ENCODE results near the gene COL20A1. TPM values are rescaled to one million over a fixed set of nuclear protein-coding genes. Genes with fewer than 3 reads are reported as not detected.

COL20A1 gene
- total RNA-seq, 1 donor from 2014 or later, result 5.0 TPM

DNA sequence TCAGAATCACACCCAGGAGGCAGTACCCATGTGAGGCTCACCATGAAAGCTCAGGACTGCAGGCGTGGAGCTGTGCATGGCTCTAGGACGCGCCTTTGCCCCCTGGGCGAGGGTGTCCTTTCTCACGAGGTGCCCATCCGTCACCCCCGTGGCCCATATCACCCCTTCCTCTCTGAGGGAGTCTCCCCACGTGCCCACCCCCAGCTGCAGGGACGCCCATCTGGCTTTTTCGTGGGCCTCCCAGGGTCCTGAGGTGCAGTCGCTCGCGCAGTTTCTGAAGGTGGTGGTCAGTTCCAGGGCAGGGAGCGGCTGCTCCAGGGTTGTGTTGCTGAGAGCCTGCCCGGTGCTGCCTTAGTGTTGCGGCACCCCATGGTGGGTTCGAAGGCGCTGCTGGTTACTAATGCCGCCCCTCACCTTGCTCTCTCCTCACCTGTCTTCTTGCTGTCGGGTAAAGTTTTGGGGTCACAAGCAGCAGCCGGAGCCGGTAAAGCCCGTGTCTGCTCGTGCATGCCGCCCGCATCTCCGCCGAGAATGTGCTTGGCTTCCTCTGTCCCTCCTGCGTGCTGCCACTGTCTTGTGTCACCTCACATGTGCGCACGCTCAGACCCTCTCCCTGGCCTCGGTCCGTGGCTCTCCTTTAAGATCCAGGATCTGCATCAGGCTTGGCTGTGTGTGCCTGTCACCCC, 9.4 kb upstream of the COL20A1 start:
- Histone ChIP-seq H3K9ac (ENCODE audit: low read length) (no peak overlapping the region), H3K4me1 (ENCODE audit: insufficient read depth, low read length) (no peaks in the 10 kb centered on the region), H3K79me2 (ENCODE audit: insufficient read depth, low read length) (peaks cover 48% of the 10 kb centered on the region), H4K20me1 (ENCODE audit: insufficient read depth, low read length) (peaks cover 97% of the 10 kb centered on the region), H3K27ac (ENCODE audit: low read depth, low read length) (no peak overlapping the region), H3K9me3 (ENCODE audit: insufficient read depth, low read depth, low read length) (no peaks in the 10 kb centered on the region), H2AFZ (ENCODE audit: low read depth, low read length) (no peak overlapping the region), H3K36me3 (ENCODE audit: insufficient read depth, low read length) (peaks cover 26% of the 10 kb centered on the region), H3K4me2 (ENCODE audit: low read length) (no peak overlapping the region), H3K27me3 (ENCODE audit: insufficient read depth, low read length) (no peaks in the 10 kb centered on the region), H3K4me3 (ENCODE audit: insufficient read depth, low read depth, low read length) (no peak overlapping the region)
- Mint-ChIP-seq H3K27me3 (ENCODE audit: low read depth, unreplicated experiment) (no peaks in the 10 kb centered on the region), H3K27ac (ENCODE audit: unreplicated experiment) (peak overlapping the region; percentile 53), H3K36me3 (ENCODE audit: low read depth, unreplicated experiment) (peaks cover 11% of the 10 kb centered on the region), H3K4me3 (ENCODE audit: unreplicated experiment) (no peak overlapping the region), H3K4me1 (ENCODE audit: low read depth, unreplicated experiment) (no peaks in the 10 kb centered on the region), H3K9me3 (ENCODE audit: unreplicated experiment) (no peaks in the 10 kb centered on the region)
- TF ChIP-seq EZH2 (IDR thresholded peaks at IDR 0.05; ENCODE audit: insufficient read depth, low read length), result no peak
- TF ChIP-seq, protein P1, sequence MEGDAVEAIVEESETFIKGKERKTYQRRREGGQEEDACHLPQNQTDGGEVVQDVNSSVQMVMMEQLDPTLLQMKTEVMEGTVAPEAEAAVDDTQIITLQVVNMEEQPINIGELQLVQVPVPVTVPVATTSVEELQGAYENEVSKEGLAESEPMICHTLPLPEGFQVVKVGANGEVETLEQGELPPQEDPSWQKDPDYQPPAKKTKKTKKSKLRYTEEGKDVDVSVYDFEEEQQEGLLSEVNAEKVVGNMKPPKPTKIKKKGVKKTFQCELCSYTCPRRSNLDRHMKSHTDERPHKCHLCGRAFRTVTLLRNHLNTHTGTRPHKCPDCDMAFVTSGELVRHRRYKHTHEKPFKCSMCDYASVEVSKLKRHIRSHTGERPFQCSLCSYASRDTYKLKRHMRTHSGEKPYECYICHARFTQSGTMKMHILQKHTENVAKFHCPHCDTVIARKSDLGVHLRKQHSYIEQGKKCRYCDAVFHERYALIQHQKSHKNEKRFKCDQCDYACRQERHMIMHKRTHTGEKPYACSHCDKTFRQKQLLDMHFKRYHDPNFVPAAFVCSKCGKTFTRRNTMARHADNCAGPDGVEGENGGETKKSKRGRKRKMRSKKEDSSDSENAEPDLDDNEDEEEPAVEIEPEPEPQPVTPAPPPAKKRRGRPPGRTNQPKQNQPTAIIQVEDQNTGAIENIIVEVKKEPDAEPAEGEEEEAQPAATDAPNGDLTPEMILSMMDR (IDR thresholded peaks at IDR 0.05; ENCODE audit: insufficient read depth, low read depth, low read length), result no peak
- FAIRE-seq (no peak), DNase-seq (ENCODE audit: low read depth) (no peak)

DNA sequence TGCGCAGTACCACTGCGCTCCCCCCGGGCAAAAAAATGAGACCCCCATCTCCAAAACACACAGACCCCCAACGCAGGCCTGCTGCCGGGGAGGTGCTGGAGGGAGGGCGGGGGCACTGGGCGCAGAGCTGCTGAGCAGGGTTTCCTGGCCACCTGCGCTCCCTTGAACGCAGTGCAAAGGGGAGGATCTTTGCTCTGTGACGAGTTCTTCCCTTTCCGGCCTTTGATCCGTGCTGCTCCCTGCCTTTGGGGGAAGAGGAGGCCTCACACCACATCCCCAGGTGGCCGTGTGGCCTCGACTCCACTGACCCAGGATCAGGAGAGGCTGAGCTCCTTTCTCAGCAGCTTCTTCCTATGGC, 8.9 kb upstream of the COL20A1 start:
- peaks cover 21% of the 10 kb centered on the region for H3K36me3 ChIP-seq (ENCODE audit: insufficient read depth, low read length)
- no peak overlapping the region for H3K9ac ChIP-seq (ENCODE audit: low read length)
- no peaks in the 10 kb centered on the region for H3K9me3 Mint-ChIP-seq (ENCODE audit: unreplicated experiment)
- no peaks in the 10 kb centered on the region for H3K9me3 ChIP-seq (ENCODE audit: insufficient read depth, low read depth, low read length)
- DNase-seq (ENCODE audit: low read depth), result no peak
- H3K4me1 ChIP-seq (ENCODE audit: insufficient read depth, low read length), result no peaks in the 10 kb centered on the region
- peaks cover 97% of the 10 kb centered on the region for H4K20me1 ChIP-seq (ENCODE audit: insufficient read depth, low read length)
- no peak overlapping the region for H3K4me2 ChIP-seq (ENCODE audit: low read length)
- H3K79me2 ChIP-seq (ENCODE audit: insufficient read depth, low read length), result peaks cover 43% of the 10 kb centered on the region
- FAIRE-seq, result no peak
- H3K27ac Mint-ChIP-seq (ENCODE audit: unreplicated experiment), result no peak overlapping the region
- no peak overlapping the region for H2AFZ ChIP-seq (ENCODE audit: low read depth, low read length)
- H3K36me3 Mint-ChIP-seq (ENCODE audit: low read depth, unreplicated experiment), result peaks cover 9% of the 10 kb centered on the region
- H3K4me3 ChIP-seq (ENCODE audit: insufficient read depth, low read depth, low read length), result no peak overlapping the region
- H3K27me3 Mint-ChIP-seq (ENCODE audit: low read depth, unreplicated experiment), result no peaks in the 10 kb centered on the region
- no peaks in the 10 kb centered on the region for H3K4me1 Mint-ChIP-seq (ENCODE audit: low read depth, unreplicated experiment)
- H3K27ac ChIP-seq (ENCODE audit: low read depth, low read length), result no peak overlapping the region
- H3K27me3 ChIP-seq (ENCODE audit: insufficient read depth, low read length), result no peaks in the 10 kb centered on the region
- H3K4me3 Mint-ChIP-seq (ENCODE audit: unreplicated experiment), result no peak overlapping the region
- TF ChIP-seq EZH2 (IDR thresholded peaks at IDR 0.05; ENCODE audit: insufficient read depth, low read length), result no peak
- TF ChIP-seq, protein P1 (IDR thresholded peaks at IDR 0.05; ENCODE audit: insufficient read depth, low read depth, low read length), result no peak

DNA sequence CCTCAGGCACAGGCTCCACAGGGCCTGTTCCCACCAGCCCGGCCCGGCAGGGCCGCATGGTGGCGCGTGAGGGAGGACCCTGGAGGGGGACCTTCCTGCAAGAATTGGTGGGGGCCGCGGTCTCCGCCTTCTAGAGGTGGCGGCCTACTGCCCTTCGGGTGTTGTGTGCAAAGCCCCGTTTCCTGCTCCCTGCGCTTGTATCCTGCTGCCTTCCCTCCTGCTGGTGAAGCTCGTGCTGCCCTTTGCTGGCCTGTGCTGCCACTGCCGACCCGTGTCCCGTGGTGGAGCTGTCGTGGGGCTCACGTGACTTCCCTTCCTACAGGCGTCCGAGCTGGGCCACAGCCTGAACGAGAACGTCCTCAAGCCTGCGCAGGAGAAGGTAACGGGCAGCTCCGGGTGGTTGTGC, 8.4 kb upstream of the COL20A1 start:
- Histone ChIP-seq H3K4me3 (ENCODE audit: insufficient read depth, low read depth, low read length) (no peak overlapping the region), H3K4me2 (ENCODE audit: low read length) (no peak overlapping the region), H4K20me1 (ENCODE audit: insufficient read depth, low read length) (peaks cover 97% of the 10 kb centered on the region), H3K36me3 (ENCODE audit: insufficient read depth, low read length) (peaks cover 17% of the 10 kb centered on the region), H3K9ac (ENCODE audit: low read length) (no peak overlapping the region), H3K9me3 (ENCODE audit: insufficient read depth, low read depth, low read length) (no peaks in the 10 kb centered on the region), H3K27ac (ENCODE audit: low read depth, low read length) (no peak overlapping the region), H2AFZ (ENCODE audit: low read depth, low read length) (no peak overlapping the region), H3K79me2 (ENCODE audit: insufficient read depth, low read length) (peaks cover 38% of the 10 kb centered on the region), H3K27me3 (ENCODE audit: insufficient read depth, low read length) (no peaks in the 10 kb centered on the region), H3K4me1 (ENCODE audit: insufficient read depth, low read length) (no peaks in the 10 kb centered on the region)
- H3K4me3 Mint-ChIP-seq (ENCODE audit: unreplicated experiment), result no peak overlapping the region
- no peaks in the 10 kb centered on the region for H3K9me3 Mint-ChIP-seq (ENCODE audit: unreplicated experiment)
- DNase-seq (ENCODE audit: low read depth) (no peak), FAIRE-seq (no peak)
- TF ChIP-seq, protein P1 (IDR thresholded peaks at IDR 0.05; ENCODE audit: insufficient read depth, low read depth, low read length), result no peak
- TF ChIP-seq EZH2 (IDR thresholded peaks at IDR 0.05; ENCODE audit: insufficient read depth, low read length), result no peak
- peaks cover 9% of the 10 kb centered on the region for H3K36me3 Mint-ChIP-seq (ENCODE audit: low read depth, unreplicated experiment)
- peak overlapping the region; percentile 53 for H3K27ac Mint-ChIP-seq (ENCODE audit: unreplicated experiment)
- no peaks in the 10 kb centered on the region for H3K27me3 Mint-ChIP-seq (ENCODE audit: low read depth, unreplicated experiment)
- H3K4me1 Mint-ChIP-seq (ENCODE audit: low read depth, unreplicated experiment), result no peaks in the 10 kb centered on the region
